Upper lobe of right lung (tissue), 1 donor: ENCODE results near the gene HRC. TPM values are rescaled to one million over a fixed set of nuclear protein-coding genes. Genes with fewer than 3 reads are reported as not detected.
A peak's percentile ranks its signal among the peaks of the same experiment; 100 is the strongest.

ENCODE experiments used
- ATAC-seq: fragments of 200-7000 bp; cut with Tn5 transposase; one replicate; pipeline ENCODE4 v1.9.1; 2020; ENCODE audit warnings: mild to moderate bottlenecking, moderate library complexity
- DNase-seq: peaks from one replicate; pipeline ENCODE4 v3.0.0-alpha.2; 2020
- H3K27ac ChIP-seq: fragments of 200-600 bp; one replicate; pipeline ENCODE4 v1.8.0; 2022
- H3K27me3 ChIP-seq: fragments of 200-600 bp; one replicate; pipeline ENCODE4 v1.8.0; 2022; ENCODE audit warnings: mild to moderate bottlenecking
- H3K36me3 ChIP-seq: fragments of 200-600 bp; one replicate; pipeline ENCODE4 v1.8.0; 2022
- H3K4me1 ChIP-seq: fragments of 200-600 bp; one replicate; pipeline ENCODE4 v1.8.0; 2022
- H3K4me3 ChIP-seq: fragments of 200-600 bp; one replicate; pipeline ENCODE4 v1.8.0; 2022; ENCODE audit warnings: mild to moderate bottlenecking
- H3K9me3 ChIP-seq: fragments of 200-600 bp; one replicate; pipeline ENCODE4 v1.8.0; 2022
- CTCF ChIP-seq: fragments of 200-600 bp; IDR thresholded peaks from one replicate; pipeline ENCODE4 v1.8.0; 2022; ENCODE audit warnings: antibody characterized with exemption
- intact Hi-C: fragments of 100-400 bp; cut with DNase I; formaldehyde crosslinking; loops from one replicate; pipeline ENCODE4 v1.11.0; 2022
- total RNA-seq: library from RNA; stranded (reverse); fragmentation: NEBNext Ultra II Directional; extraction: Animal tissue kit (Norgen Biotek cat#: 25700); gene quantifications from one replicate; pipeline ENCODE4 v1.2.1, GENCODE V29; 2021
- donor health status: DM: no; HTN: yes; CAD: no; lungs with severe emphysema.

HRC gene
- total RNA-seq, 1 donor from 2014 or later, result 2.2 TPM

DNA sequence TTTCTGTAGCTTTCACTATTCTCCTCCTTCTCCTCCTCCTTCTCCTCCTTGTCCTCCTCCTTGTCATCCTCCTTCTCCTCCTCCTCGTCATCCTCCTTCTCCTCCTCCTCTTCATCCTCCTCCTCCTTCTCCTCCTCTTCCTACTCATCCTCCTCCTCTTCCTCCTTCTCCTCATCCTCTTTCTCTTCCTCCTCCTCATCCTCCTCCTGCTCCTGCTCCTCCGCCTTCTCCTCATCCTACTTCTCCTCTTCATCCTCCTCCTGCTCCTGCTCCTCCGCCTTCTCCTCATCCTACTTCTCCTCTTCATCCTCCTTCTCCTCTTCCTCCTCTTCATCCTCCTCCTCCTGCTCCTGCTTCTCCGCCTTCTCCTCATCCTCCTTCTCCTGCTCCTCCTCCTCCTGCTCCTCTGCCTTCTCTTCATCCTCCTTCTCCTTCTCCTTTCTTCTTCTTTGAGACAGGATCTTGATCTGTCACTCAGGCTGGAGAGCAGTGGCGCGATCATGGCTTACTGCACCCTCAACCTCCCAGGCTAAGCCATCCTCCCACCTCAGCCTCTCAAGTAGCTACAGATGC lies 38.7 kb upstream of the HRC start:
- ATAC-seq (no peak), DNase-seq (no peak)
- Histone ChIP-seq H3K9me3 (no peaks in the 10 kb centered on the region), H3K27ac (no peak overlapping the region), H3K4me1 (peaks cover 7% of the 10 kb centered on the region), H3K27me3 (no peaks in the 10 kb centered on the region), H3K36me3 (peaks cover 18% of the 10 kb centered on the region), H3K4me3 (no peak overlapping the region)
- TF ChIP-seq CTCF, result no peak
- intact Hi-C loops, result no loop called here

DNA sequence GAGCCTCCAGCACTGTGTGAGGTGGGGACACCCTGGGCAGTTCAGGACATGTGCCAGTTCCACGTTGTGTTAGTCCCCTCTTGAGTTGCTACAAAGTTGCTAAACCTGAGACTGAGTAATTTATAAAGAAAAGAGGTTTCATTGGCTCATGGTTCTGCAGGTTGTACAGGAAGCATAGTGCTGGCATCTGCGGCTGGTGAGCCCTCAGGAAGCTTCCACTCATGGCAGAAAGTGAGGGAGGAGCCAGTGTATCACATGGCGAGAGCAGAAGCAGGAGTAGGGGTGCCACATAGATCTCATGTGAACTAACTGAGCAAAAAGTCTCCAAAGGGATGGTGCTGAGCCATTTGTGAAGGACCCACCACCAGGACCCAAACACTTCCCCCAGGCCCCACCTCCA lies 35.6 kb upstream of the HRC start:
- H3K4me1 ChIP-seq, result peaks cover 7% of the 10 kb centered on the region
- H3K9me3 ChIP-seq, result no peaks in the 10 kb centered on the region
- no peak overlapping the region for H3K4me3 ChIP-seq
- peak overlapping the region; percentile 45 for H3K27ac ChIP-seq
- no peaks in the 10 kb centered on the region for H3K27me3 ChIP-seq
- no peak for ATAC-seq
- no peak for DNase-seq
- intact Hi-C loops, result no loop called here
- TF ChIP-seq CTCF, result no peak
- peaks cover 37% of the 10 kb centered on the region for H3K36me3 ChIP-seq

DNA sequence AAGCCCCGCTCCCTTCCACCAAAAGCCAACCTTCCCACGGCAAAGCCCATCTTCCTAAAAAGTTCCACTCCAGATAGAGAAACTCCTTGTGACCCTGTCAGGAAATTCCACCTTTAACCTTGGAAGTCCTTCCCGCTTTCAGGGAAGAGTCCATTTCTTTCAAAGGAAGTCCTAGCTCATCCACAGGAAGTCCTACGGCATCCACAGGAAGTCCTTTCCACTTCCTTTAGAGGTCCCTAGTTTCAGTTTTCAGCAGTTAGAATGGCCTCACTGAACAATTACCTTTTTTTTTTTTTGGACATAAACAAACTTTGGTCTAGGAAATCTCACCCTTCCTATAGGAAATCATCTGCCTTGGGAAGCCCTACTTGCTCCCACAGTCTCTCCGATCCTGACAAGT lies 34.1 kb upstream of the HRC start:
- Histone ChIP-seq H3K4me3 (no peak overlapping the region), H3K27me3 (no peaks in the 10 kb centered on the region), H3K36me3 (peaks cover 37% of the 10 kb centered on the region), H3K4me1 (peaks cover 7% of the 10 kb centered on the region), H3K9me3 (no peaks in the 10 kb centered on the region), H3K27ac (peak overlapping the region; percentile 45)
- TF ChIP-seq CTCF, result no peak
- DNase-seq, result no peak
- no peak for ATAC-seq
- intact Hi-C loops, result no loop called here

GRCh38 chr19:49188626-49189200 lies 33.5 kb upstream of the HRC start:
- ATAC-seq (peak; percentile 12), DNase-seq (peak; percentile 59)
- H3K27ac ChIP-seq, result peak overlapping the region; percentile 45
- peaks cover 7% of the 10 kb centered on the region for H3K4me1 ChIP-seq
- no peaks in the 10 kb centered on the region for H3K9me3 ChIP-seq
- no peaks in the 10 kb centered on the region for H3K27me3 ChIP-seq
- intact Hi-C loops, result no loop called here
- no peak for TF ChIP-seq CTCF
- H3K4me3 ChIP-seq, result no peak overlapping the region
- H3K36me3 ChIP-seq, result peaks cover 37% of the 10 kb centered on the region

DNA sequence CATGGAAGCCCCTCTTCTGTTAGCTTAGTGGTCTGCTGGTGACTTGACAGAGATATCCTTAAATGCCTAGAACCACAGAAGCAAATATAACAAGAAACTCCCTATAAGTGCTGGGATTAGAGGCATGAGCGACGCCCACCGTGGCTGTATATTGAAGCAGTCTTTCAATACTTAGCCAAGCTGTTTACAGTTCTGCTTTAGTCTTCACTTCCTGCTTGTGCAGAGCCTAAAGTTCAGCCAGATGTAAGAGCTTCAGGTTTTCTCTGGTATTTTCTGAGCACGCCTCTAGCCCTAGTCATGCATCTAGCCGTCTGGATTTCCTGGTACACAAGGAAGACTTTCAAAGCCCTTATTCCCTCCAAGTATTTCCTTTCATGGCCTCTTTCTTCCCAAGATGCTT lies 30.9 kb upstream of the HRC start:
- ATAC-seq (no peak), DNase-seq (no peak)
- H3K9me3 ChIP-seq, result no peaks in the 10 kb centered on the region
- no peak for TF ChIP-seq CTCF
- H3K4me3 ChIP-seq, result no peak overlapping the region
- no peaks in the 10 kb centered on the region for H3K27me3 ChIP-seq
- no peak overlapping the region for H3K27ac ChIP-seq
- H3K4me1 ChIP-seq, result peaks cover 7% of the 10 kb centered on the region
- intact Hi-C loops, result no loop called here
- H3K36me3 ChIP-seq, result peaks cover 26% of the 10 kb centered on the region
